NOMO-1 treated with DMSO at 0.1 percent for 48 hours (cell line): ENCODE data around the gene TOM1L2.
A peak's percentile ranks its signal among the peaks of the same experiment; 100 is the strongest.

ENCODE experiments used
- DNase-seq: peaks from one replicate; lab custom pipeline; 2025; ENCODE audit not compliant: unreplicated experiment; lab: John Stamatoyannopoulos, UW

The TOM1L2 gene

DNA sequence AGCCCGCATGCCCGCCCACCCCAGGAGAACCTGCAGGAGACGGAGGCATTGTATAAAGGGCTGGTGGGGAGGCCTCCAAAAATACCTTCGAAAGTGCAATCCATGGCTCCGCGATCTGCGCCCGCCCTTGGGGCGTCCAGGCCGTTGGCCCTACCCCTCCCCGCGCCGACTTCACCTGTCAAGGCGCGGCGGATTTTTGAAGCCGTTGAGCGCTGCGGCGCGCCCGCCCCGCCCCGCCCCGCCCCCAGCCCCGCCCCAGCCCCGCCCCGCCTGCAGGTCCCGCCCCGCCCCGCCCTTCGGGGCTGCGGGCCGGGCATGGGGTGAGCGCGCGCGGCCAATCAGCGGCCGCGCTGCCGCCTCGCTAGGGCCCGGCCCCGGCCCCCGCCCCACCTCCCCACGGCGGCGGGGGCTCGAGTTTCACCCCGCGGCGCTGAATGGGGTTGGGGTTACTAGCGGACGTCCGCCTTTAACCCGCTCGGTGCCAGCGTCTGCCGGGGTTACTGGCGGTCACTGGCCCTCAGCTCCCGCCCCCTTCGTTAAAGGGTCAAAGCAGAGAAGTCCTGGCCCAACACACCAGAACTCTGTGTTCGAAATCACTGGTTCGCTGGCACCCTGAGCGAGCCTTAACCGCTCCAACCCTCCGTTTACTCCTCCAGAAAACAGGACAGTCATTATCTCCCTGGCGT, 148.6 kb downstream of the TOM1L2 start:
- DNase-seq = peak; percentile 76

DNA sequence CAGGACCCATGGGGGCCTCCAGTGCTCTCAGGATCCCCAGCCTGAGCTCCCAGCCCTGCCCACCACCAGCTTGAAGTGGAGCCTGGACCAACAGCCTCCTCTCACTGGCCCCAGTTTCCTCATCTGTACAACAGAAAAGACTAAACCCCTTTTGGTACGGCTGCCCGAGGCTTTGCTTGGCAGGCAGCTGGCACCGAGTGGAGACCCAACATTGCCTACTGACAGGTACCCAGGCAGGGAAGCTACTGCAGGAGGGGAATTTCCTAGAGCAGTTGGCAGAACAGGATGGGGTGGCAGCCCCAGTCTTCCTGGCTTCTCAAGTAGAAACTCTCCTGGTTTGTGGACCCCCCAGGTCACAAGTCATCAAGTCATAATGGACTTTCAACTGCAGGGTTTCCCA, 149.6 kb downstream of the TOM1L2 start:
- DNase-seq = no peak

DNA sequence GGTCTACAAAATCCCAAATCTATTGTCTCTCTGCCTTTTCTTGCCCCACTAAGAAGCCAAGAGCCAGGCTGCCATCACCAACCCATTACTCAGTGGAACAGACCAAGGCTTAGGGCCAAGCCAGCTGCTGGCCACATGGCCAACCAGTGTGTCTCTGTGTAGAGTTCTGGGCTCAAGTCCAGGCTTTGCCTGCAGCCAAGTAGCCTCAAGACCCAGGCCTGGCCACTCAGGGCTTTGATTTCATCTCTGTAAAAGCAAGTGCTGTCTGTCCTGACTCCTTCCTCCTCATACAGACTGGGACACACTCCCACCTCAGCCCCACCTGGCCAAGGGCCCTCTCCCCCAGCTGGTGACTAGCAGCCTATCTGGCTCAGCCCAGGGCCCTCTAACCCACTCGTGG, 150.0 kb downstream of the TOM1L2 start:
- no peak for DNase-seq

GRCh38 chr17:17820463-17821158, 151.6 kb downstream of the TOM1L2 start:
- DNase-seq = no peak

DNA sequence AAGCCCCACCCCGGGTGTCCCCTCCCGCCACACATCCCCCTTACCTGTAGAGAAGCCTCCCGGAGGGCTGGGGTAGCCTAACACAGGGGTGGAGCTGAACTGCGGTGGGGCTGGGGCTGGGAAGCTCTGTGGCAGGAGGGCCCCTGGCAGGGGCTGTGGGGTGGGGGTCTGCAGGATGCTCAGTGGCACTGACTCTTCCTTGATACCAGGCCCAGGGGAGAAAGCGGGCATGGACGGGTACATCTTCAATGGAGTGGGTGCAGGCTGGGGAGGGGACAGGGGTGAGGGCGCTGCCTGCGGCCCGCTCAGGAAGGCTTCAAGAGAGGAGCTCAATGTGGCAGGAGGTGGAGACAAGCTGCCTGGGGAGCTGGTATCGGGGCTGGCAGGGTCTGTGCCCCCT, 152.2 kb downstream of the TOM1L2 start:
- DNase-seq = no peak

DNA sequence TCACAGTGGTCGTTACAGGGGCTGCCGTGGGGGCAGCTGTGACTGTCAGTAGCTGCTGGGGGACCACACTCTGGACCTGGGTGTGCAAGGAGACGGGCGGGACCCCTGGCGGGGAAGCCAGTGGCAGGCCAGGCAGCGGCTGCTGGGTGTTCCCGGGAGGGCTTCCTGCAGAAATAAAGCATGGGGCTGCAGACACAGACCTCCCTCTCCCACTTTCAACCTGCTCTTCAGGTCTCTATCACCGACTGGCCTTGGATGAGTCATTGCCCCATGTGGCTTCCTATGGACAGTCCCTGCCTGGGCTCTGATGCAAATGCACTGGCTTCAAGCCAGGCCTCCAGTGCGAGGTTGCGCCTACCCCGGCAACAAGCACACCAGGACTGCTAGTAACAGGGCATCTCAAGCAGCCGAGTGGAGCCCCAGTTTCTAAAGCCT, 152.6 kb downstream of the TOM1L2 start:
- DNase-seq = peak; percentile 36

- DNase-seq = no peak
Measured at GRCh38 chr17:17819111-17819510, 153.1 kb downstream of the TOM1L2 start.

GRCh38 chr17:17818088-17818526, 154.1 kb downstream of the TOM1L2 start:
- no peak for DNase-seq

DNA sequence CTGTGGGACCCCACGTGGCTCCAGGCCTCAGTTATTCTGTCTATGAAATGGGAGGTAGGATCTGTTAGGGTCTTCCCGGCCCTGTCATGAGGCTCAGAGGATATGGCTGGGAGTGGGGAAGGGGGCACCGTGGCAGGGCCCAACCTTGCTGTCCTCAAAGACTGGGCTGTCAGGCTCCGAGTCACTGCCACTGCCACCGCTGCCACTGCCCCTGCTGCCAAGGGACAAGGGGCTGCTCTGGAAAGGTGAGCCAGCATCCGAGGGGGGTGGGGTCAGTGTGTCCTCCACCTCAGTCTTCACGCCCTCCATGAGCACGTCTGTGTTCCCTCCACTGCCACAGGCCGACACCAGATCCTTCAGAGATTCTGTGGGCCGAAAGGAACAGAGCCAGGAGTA, 154.7 kb downstream of the TOM1L2 start:
- DNase-seq = no peak

DNA sequence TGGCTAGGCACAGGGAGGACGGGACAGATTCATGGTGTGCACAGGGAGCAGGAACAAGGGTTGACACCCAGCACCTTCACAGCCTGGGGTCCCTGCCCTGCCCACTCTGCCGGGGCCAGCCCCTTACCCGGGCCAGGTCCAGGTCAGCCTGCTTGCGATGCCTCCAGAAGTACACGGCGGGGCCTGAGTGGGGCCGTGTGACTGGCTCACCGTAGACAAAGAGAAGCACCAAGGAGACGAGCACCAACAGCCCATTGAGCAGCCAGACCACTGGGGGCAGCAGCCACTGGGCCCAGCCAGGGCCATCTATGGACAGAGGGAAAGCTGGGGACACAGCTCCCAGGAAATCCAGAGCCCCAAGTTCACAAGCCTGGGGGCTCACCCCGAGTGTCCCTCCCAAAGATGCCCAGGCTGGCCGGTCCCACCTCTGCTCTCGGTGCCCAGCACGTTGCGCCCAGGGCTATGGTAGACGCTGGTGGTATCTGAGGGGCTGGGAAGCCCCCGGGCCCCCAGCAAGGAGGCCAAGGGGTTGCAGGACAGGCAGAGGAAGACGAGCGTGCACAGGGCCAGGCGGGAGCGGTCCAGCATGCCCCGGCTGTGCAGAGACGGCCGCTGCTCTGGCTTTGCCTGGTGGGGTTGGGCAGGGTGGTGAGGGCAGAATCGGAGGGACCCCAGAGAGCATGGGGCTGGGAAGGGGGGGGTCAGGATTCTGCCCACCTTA, 155.2 kb downstream of the TOM1L2 start:
- DNase-seq = no peak

DNA sequence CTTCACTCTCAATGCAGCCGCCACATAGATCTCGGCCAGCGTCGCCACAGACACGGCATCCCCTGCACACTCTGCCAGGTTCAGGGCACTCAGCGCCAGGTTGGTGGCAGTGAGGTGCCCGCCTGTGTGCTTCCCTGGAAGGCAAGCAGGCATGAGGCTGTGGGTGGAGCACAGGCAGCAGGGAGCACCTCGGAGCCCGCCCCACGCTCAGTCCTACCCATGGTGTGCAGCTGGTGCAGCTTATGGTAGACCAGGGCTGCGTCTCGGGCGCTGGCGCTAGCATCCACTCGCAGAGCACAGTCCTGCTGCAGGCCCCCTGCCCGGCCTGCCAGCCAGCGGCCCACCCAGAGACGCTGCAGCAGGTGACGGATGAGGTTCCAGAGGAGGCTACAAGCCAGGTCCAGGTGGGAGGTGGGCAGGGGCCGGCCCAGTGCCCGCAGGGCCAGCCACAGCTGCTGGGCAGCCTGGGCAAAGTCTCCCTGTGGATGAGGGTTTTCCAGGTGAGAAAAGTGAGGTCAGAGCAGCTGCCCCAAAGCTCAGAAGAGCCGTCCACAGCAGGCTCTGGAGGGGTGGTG, 155.9 kb downstream of the TOM1L2 start:
- DNase-seq = no peak

DNA sequence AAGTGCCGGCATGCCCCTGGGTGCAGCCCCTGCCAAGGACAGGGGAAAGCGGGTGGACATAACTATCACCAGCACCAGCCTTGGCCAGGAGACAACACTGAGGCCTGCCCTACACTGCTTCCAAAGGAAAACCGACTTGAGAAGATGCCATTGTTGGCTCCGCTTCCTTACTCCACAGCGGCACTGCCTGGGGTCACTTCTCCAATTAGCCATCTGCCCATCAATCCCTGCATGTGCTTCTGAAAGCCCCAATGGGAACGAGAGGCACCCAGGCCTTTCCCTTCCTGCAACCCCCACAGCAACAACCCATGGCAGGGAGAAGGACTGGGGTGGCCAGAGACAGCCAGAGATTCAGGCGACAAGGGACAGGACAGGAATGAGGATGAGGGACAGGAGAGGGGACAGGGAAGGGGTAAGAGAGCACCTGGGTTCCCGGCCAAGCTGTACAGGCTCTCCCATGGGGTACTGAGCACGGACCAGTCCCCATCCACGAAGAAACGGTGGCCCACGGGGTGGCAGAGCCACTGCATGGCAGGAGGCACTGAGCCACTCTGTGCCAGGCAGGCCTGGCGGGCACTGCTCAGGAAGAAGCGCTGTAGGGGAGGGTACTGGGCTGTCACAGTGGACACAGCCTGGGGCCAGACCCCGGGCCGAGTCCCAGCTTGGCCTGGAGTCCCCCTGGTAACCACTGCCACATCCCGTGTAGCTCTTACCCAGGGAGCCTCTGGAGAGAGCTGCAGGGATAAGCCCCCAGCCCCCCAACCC, 156.6 kb downstream of the TOM1L2 start:
- DNase-seq = no peak

DNA sequence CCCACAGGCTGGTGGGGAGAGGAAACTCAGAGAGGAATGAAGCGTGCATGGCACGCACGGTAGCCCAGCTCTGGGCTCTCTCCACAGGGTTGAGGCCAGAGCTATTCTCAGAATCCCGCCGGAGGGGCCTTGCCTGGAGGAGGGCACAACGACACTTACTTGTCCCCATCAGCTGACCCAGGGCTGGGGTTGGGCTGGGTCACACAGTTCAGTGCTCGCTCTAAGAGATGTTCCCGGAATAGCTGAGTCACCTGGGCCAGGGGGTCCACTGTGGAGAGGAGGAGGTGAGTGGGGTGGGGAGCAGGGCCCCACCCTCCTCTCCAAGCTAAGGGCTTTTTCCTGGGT, 157.2 kb downstream of the TOM1L2 start:
- DNase-seq = no peak

DNA sequence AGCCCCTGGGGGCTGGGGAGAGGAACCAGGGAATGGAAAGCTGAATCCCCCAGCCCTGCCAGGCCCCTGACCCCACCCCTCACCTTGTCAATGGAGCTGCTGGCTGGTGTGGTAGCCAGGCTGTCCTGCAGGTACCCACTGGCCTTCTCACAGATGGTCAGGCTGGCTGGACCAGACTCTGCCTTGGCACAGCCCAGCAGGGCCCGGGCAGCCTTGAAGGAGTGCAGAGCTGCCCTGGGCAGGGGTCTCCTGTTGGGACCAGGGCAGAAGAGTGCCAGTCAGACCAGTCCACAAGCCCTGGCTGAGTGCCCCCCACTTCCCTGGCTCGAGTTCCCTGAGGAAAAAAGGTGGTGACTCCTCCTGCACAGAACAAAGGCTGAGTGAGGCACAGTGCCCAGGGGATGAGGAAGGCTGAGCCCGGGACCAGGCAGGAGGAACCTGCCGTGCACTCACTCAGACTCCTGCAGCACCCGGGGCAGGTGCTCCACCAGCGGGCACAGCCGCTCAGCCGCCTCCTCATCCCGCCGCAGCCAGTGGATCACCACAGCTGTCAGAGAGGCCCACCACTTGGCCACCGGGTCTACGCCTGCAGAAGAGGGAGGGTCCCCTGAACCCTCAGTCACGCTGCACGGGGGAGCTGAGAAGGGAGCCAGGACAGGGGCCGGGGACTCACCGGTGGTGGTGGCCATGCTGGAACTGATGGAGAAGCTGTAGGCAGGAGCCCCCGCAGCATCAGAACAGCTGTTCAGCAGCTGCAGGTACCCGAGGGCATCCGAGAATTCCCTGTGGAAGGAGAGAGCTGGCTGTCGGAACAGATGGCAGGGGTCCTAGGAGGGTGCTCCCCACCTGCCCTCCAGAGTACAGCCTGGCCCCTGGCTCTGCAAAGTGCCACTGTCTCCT, 157.8 kb downstream of the TOM1L2 start:
- no peak for DNase-seq

- DNase-seq = no peak
Measured at GRCh38 chr17:17813725-17814095, 158.5 kb downstream of the TOM1L2 start.

DNA sequence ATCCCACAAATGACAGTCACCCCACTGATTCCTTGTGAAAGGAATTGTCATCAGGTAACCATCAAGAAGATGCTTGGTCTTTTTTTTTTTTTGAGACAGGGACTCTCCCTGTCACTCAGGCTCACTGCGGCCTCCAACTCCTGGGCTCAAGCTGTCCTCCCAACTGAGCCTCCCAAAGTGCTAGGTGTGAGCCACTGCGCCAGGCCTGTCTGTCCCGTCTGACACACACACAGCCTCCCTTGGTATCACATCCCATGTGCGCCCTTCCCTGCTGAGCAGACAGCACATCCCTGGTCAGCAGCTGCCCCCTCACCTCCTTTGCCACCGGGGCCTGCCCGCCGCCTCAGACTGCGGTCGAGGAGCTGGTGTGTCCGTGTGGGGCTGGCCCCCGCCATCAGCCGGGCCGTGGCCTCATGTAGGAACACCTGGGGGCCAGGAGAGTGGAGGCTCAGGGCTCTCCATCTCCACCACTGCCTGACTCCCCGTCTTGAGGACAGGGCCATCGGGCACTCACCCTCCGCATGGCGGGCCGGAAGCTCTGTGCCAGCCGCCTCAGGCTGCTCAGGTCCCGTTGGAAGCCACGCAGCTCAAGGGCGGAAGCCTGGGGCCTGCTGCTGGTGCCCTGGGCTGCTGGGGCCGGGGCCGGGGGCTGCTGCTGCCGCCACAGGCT, 159.0 kb downstream of the TOM1L2 start:
- no peak for DNase-seq

DNA sequence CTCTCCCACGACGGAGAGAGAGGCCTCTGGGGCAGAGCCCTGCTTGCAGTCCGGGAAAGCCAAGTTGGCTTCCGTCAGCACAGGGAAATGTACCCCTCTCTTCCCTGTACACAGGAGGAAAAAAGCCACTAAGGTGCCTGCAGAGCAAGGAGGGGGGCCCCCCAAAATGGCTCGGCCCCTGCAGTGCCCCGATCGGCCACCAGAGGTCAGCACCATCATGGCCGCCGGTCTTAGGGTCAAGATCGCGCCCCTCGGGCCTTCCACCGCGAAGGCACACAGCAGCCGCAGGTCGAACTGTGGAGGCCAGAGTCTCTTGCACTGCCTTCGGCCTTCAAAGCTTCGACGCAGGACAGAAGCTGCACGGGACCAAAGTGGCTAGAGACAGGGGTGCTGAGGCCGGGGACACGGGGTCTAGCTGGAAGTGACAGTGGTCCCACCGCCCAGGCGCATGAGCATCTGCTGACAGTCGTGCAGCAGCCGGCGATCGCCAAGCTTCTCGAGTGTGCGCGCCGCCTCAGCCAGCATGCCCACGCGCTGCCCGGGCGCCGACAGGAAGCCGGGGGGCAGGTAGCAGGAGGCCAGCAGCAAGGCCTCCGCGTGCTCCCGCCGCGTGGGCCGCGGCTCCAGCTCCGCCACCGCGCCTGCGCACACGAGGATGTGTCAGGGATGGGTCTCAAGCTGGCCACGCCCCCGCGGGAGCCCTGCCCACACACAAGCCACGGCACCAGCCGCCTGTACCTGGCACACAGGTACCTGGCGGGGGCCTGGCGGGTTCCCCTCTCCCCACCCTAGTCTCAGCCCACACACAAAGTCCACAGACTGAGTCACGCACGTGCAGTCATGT, 159.8 kb downstream of the TOM1L2 start:
- peak; percentile 11 for DNase-seq

GRCh38 chr17:17811381-17812210, 160.6 kb downstream of the TOM1L2 start:
- DNase-seq = no peak
